Adrenal gland (tissue), 12 donors: Measurements from ENCODE around the gene DHX57. TPM values are rescaled to one million over a fixed set of nuclear protein-coding genes. Genes with fewer than 3 reads are reported as not detected.
A peak's percentile ranks its signal among the peaks of the same experiment; 100 is the strongest.

Experiments used
- DNase-seq, 7 donors: peaks; one replicate each; pipeline ENCODE4 v3.0.0-alpha.2; 2019 to 2020
- H3K27ac ChIP-seq, 5 donors: fragments of 200-600 bp; sonication (generic) in 4 of 5; 1 replicate in 3 of 5; 2 replicates in 2 of 5; pipeline versions ENCODE4 v1.5.1 to v1.8.0; 2016 to 2020; ENCODE audit warnings: mild to moderate bottlenecking in 1 of 5
- H3K27me3 ChIP-seq: fragments of 200-600 bp; 2 replicates; pipeline ENCODE4 v1.8.0; 2021
- H3K36me3 ChIP-seq, 2 donors: fragments of 200-600 bp; replicated peaks in 1 of 2; 1 replicate in 1 of 2; 2 replicates in 1 of 2; pipeline versions ENCODE4 v1.5.1 to v1.8.0; 2018 to 2022
- H3K4me1 ChIP-seq, 2 donors: fragments of 200-600 bp; replicated peaks in 1 of 2; 1 replicate in 1 of 2; 2 replicates in 1 of 2; pipeline versions ENCODE4 v1.5.1 to v1.8.0; 2018 to 2021
- H3K4me3 ChIP-seq, 4 donors: fragments of 200-600 bp; sonication (generic) in 3 of 4; one replicate each; pipeline ENCODE4 v1.5.1; 2016 to 2018
- H3K9me3 ChIP-seq, 3 donors: fragments of 200-600 bp; sonication (generic) in 1 of 3; replicated peaks in 1 of 3; 1 replicate in 2 of 3; 2 replicates in 1 of 3; pipeline versions ENCODE4 v1.5.1 to v1.8.0; 2016 to 2021
- CTCF ChIP-seq, 6 experiments: fragments of 450-650 bp in 4 of 6; fragments of 200-600 bp in 2 of 6; sonication (generic) in 1 of 6; IDR thresholded peaks; 1 replicate in 5 of 6; 2 replicates in 1 of 6; pipeline versions ENCODE4 v1.5.1 to v1.8.0; 2016 to 2021; ENCODE audit warnings: antibody characterized with exemption in 6 of 6, mild to moderate bottlenecking in 2 of 6, moderate library complexity in 1 of 6
- POLR2A ChIP-seq, 2 donors: fragments of 450-650 bp; IDR thresholded peaks; one replicate each; pipeline ENCODE4 v1.6.1; 2017; ENCODE audit warnings: antibody characterized with exemption in 2 of 2, mild to moderate bottlenecking in 2 of 2, moderate library complexity in 1 of 2
- WGBS, 4 donors: extraction: QIAGEN DNeasy Blood & Tissue Kit in 2 of 4; methylation state at CpG; one replicate each; pipeline versions ENCODE4 v1.1.5 to v1.1.7; 2013 to 2017; 5-methylcytosine and 5-hydroxymethylcytosine counted together
- intact Hi-C, 2 donors: fragments of 100-400 bp; cut with DNase I; formaldehyde crosslinking; loops; one replicate each; pipeline versions ENCODE4 v1.14.1 to v1.15.0; 2022 to 2023
- polyA plus RNA-seq, 3 donors: library from polyadenylated mRNA; stranded (reverse); fragments of 200-250 nt in 2 of 3; fragments of 350-450 nt in 1 of 3; fragmentation: Illumina TruSeq in 1 of 3; extraction: RNeasy Lipid Tissue Mini Kit (QIAGEN cat#74804) in 1 of 3; gene quantifications; one replicate each; pipeline ENCODE4 v1.2.3, GENCODE V29; 2013 to 2014
- total RNA-seq, 9 donors: library from RNA; depleted of rRNA in 4 of 9; stranded (reverse); fragments of >200 nt in 4 of 9; fragments of 120-200 nt in 1 of 9; fragmentation: NEBNext Ultra II Directional in 1 of 9; extraction: Animal tissue kit (Norgen Biotek cat#: 25700) in 1 of 9; gene quantifications; one replicate each; pipeline versions ENCODE4 v1.1.0 to v1.2.4, GENCODE V29; 2013 to 2023
- donor health status: healthy with polysubstance abuse.
- donor health status: Bipolar disorder and iron deficiency.
- donor health status: DM: yes; HTN: yes; CAD: no.
- donor health status: DM: no; HTN: no; CAD: no.
- donor health status: DM: no; HTN: no; CAD: no.
- donor health status: DM: yes; HTN: yes; CAD: no.

The DHX57 gene
- total and polyA plus RNA-seq, 12 donors, result 9.4 to 30.5 (median 18.1) TPM

- no peaks in the 10 kb centered on the region for H3K36me3 ChIP-seq
- WGBS, 4 donors, result 84 to 93% (median 87%) methylated on average over 4 of the region's 4 CpGs
- intact Hi-C loops, result no loop called here
- H3K27ac ChIP-seq, result no peak overlapping the region
- H3K4me1 ChIP-seq, result no peaks in the 10 kb centered on the region
- no peaks in the 10 kb centered on the region for H3K9me3 ChIP-seq
- TF ChIP-seq POLR2A (IDR thresholded peaks at IDR 0.05), result no peak
- TF ChIP-seq CTCF (IDR thresholded peaks at IDR 0.05), result no peak
- no peak for DNase-seq
- no peaks in the 10 kb centered on the region for H3K27me3 ChIP-seq
- no peak overlapping the region for H3K4me3 ChIP-seq
Observed at GRCh38 chr2:38922389-38922788, 46.7 kb upstream of the DHX57 start.

GRCh38 chr2:38912619-38913018 lies 36.9 kb upstream of the DHX57 start:
- 58 to 88% (median 75%) methylated on average over 1 of the region's 1 CpG for whole genome bisulfite sequencing, 4 donors
- DNase-seq, result no peak
- intact Hi-C loops, result no loop called here
- Histone ChIP-seq H3K4me3 (no peak overlapping the region), H3K36me3 (no peaks in the 10 kb centered on the region), H3K27ac (peak overlapping the region in 3 of 5 donors; percentile 12 to 25 (median 15)), H3K4me1 (peaks cover 12 to 24% of the 10 kb centered on the region in 2 donors), H3K27me3 (no peaks in the 10 kb centered on the region), H3K9me3 (no peaks in the 10 kb centered on the region)
- no peak for TF ChIP-seq CTCF (IDR thresholded peaks at IDR 0.05)
- TF ChIP-seq POLR2A (IDR thresholded peaks at IDR 0.05), result no peak

GRCh38 chr2:38911191-38911590 lies 35.5 kb upstream of the DHX57 start:
- Histone ChIP-seq H3K27me3 (no peaks in the 10 kb centered on the region), H3K36me3 (no peaks in the 10 kb centered on the region), H3K9me3 (no peaks in the 10 kb centered on the region), H3K27ac (no peak overlapping the region), H3K4me1 (peaks cover 15 to 27% of the 10 kb centered on the region in 2 donors), H3K4me3 (no peak overlapping the region)
- 78 to 94% (median 87%) methylated on average over 1 of the region's 1 CpG for WGBS, 4 donors
- DNase-seq, result no peak
- intact Hi-C loops, result no loop called here
- TF ChIP-seq CTCF (IDR thresholded peaks at IDR 0.05) (no peak), POLR2A (IDR thresholded peaks at IDR 0.05) (no peak)

GRCh38 chr2:38909872-38910271 lies 34.1 kb upstream of the DHX57 start:
- Histone ChIP-seq H3K4me3 (no peak overlapping the region), H3K4me1 (peaks cover 15 to 27% of the 10 kb centered on the region in 2 donors), H3K36me3 (no peaks in the 10 kb centered on the region), H3K27me3 (no peaks in the 10 kb centered on the region), H3K27ac (no peak overlapping the region), H3K9me3 (no peaks in the 10 kb centered on the region)
- intact Hi-C loops, result no loop called here
- TF ChIP-seq POLR2A (IDR thresholded peaks at IDR 0.05) (no peak), CTCF (IDR thresholded peaks at IDR 0.05) (no peak)
- DNase-seq, result no peak
- WGBS, 4 donors, result 80 to 97% (median 89%) methylated on average over 1 of the region's 1 CpG
